Limb (tissue), 2 donors: ENCODE measurements around the gene INPP5A.
"Not testable (repeated sequence)": the region's sequence is repeated elsewhere in the genome, so short reads cannot be mapped to it uniquely, and the experiment has no call there.

Source experiments
- DNase-seq, 2 donors: peaks; one replicate each; pipeline ENCODE4 v3.0.0-alpha.2; 2016; ENCODE audit errors: extremely low spot score in 2 of 2

Gene INPP5A

GRCh38 chr10:132503581-132504421, 33.8 kb upstream of the INPP5A start:
- no peak for DNase-seq

GRCh38 chr10:132504501-132505272, 32.9 kb upstream of the INPP5A start:
- DNase-seq = peak in 1 of 2 donors; percentile 22

GRCh38 chr10:132505546-132505945, 32.0 kb upstream of the INPP5A start:
- not testable (repeated sequence) for DNase-seq

GRCh38 chr10:132506711-132507408, 30.7 kb upstream of the INPP5A start:
- peak; percentile 62 to 67 for DNase-seq

- DNase-seq = peak in 1 of 2 donors; percentile 19
Observed at GRCh38 chr10:132507409-132507955, 30.1 kb upstream of the INPP5A start.

GRCh38 chr10:132507956-132508490, 29.6 kb upstream of the INPP5A start:
- DNase-seq = peak in 1 of 2 donors; percentile 23

- DNase-seq = peak in 1 of 2 donors; percentile 29
Observed at GRCh38 chr10:132508581-132509443, 28.8 kb upstream of the INPP5A start.

- DNase-seq = peak in 1 of 2 donors; percentile 17
Observed at GRCh38 chr10:132509506-132510173, 27.9 kb upstream of the INPP5A start.

- DNase-seq = peak in 1 of 2 donors; percentile 19
Observed at GRCh38 chr10:132510174-132510611, 27.4 kb upstream of the INPP5A start.

GRCh38 chr10:132511121-132512051, 26.2 kb upstream of the INPP5A start:
- peak in 1 of 2 donors; percentile 20 for DNase-seq

GRCh38 chr10:132512052-132512442, 25.5 kb upstream of the INPP5A start:
- no peak for DNase-seq

GRCh38 chr10:132512693-132513345, 24.8 kb upstream of the INPP5A start:
- DNase-seq = peak in 1 of 2 donors; percentile 13

GRCh38 chr10:132514821-132515520, 22.6 kb upstream of the INPP5A start:
- peak; percentile 77 to 78 for DNase-seq

GRCh38 chr10:132515811-132516726, 21.5 kb upstream of the INPP5A start:
- peak in 1 of 2 donors; percentile 29 for DNase-seq

GRCh38 chr10:132516771-132517725, 20.5 kb upstream of the INPP5A start:
- DNase-seq = peak; percentile 88 to 90
